HUES64 (cell line): ENCODE results near the gene GALNT17.

Experiments used
- H3K27ac ChIP-seq: 2 replicates; pipeline ENCODE4 v1.7.0; 2013; ENCODE audit warnings: low read depth, low read length, inconsistent platforms
- H3K27me3 ChIP-seq: 2 replicates; pipeline ENCODE4 v1.6.1; 2013; ENCODE audit warnings: mild to moderate bottlenecking, low read length; ENCODE audit not compliant: insufficient read depth
- H3K36me3 ChIP-seq: 2 replicates; pipeline ENCODE4 v1.6.1; 2013; ENCODE audit warnings: mild to moderate bottlenecking, low read length; ENCODE audit not compliant: insufficient read depth
- H3K4me1 ChIP-seq: 2 replicates; pipeline ENCODE4 v1.6.1; 2013; ENCODE audit warnings: mild to moderate bottlenecking, low read length, moderate library complexity; ENCODE audit not compliant: insufficient read depth
- H3K4me3 ChIP-seq: 2 replicates; pipeline ENCODE4 v1.5.1; 2013; ENCODE audit warnings: mild to moderate bottlenecking, low read length, moderate library complexity
- H3K9ac ChIP-seq: 2 replicates; pipeline ENCODE4 v1.6.1; 2013; ENCODE audit warnings: mild to moderate bottlenecking, low read depth, low read length
- H3K9me3 ChIP-seq: 2 replicates; pipeline ENCODE4 v1.6.1; 2013; ENCODE audit warnings: low read depth, low read length; ENCODE audit not compliant: insufficient read depth
- WGBS: fragments of 150-250, 120-280 bp; methylation state at CpG from one replicate; pipeline ENCODE4 v1.1.7; 2013; ENCODE audit warnings: missing lambda C conversion rate; 5-methylcytosine and 5-hydroxymethylcytosine counted together

Gene GALNT17

DNA sequence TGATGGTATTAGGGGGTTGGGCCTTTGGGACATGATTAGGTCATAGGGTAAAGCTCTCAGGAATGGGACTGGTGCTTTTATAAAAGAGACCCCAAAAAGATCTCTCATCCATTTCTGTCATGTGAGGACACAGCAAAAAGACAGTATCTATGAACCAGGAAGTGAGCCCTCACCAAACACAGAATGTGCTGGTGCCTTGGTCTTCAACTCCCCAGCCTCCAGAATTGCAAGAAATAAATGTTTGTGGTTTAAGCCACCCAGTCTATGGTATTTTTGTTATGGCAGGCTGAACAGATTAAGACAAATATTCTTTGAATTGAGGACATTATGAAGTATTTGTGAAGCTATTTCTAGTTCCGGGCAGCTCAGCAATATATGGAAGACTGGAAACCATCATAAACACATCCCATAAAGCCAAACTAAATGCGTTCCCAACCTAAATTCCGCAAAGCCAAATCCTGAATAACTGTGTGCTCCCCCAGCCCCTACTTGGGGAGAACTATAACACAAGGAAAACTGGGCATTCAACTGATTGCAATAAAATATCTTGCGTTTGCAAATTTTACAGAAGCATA is 153.7 kb downstream of the GALNT17 start:
- no peak overlapping the region for H3K9ac ChIP-seq
- 89% methylated on average over 4 of the region's 4 CpGs for WGBS
- peaks cover 25% of the 10 kb centered on the region for H3K4me1 ChIP-seq
- no peak overlapping the region for H3K4me3 ChIP-seq
- no peaks in the 10 kb centered on the region for H3K36me3 ChIP-seq
- H3K27ac ChIP-seq = no peak overlapping the region
- no peaks in the 10 kb centered on the region for H3K9me3 ChIP-seq
- no peaks in the 10 kb centered on the region for H3K27me3 ChIP-seq

DNA sequence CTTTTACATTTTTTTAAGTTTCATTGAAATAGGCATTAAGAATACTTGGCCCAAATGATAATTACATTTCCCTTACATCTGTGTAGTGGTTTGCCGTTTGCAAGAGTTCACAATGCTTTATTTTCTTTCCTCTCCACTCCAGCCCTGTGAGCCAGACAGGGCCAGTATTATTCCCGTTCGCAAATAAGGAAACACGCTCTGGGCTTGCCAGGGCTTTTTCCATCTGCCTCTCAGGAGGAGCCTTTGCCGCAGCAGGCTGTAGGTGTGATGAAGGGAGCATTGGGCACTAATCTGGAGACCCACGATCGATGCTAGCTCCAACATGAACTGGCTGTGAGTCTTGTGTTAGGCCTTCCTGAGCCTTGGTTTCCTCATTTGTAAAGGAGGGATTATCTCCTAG is 154.4 kb downstream of the GALNT17 start:
- WGBS = 89% methylated on average over 7 of the region's 7 CpGs
- no peak overlapping the region for H3K27ac ChIP-seq
- H3K9ac ChIP-seq = no peak overlapping the region
- H3K27me3 ChIP-seq = no peaks in the 10 kb centered on the region
- no peak overlapping the region for H3K4me3 ChIP-seq
- H3K4me1 ChIP-seq = peaks cover 24% of the 10 kb centered on the region
- H3K36me3 ChIP-seq = no peaks in the 10 kb centered on the region
- no peaks in the 10 kb centered on the region for H3K9me3 ChIP-seq

DNA sequence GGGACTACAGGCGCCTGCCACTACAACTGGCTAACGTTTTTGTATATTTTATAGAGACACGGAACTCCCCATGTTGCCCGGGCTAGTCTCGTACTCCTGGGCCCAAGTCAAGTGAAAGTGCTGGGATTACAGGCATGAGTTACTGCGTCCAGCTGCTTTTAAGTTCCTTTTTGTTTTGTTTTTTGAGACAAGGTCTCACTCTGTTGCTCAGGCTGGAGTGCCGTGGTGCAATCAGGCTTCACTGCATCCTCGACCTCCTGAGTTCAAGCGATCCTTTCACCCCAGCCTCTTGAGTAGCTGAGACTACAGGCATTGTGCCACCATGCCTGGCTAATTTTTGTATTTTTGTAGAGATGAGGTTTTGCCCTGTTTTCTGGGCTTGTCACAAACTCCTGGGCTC is 155.0 kb downstream of the GALNT17 start:
- WGBS = 90% methylated on average over 9 of the region's 9 CpGs
- Histone ChIP-seq H3K27ac (no peak overlapping the region), H3K9ac (no peak overlapping the region), H3K36me3 (no peaks in the 10 kb centered on the region), H3K4me1 (peaks cover 22% of the 10 kb centered on the region), H3K4me3 (no peak overlapping the region), H3K9me3 (no peaks in the 10 kb centered on the region), H3K27me3 (no peaks in the 10 kb centered on the region)

DNA sequence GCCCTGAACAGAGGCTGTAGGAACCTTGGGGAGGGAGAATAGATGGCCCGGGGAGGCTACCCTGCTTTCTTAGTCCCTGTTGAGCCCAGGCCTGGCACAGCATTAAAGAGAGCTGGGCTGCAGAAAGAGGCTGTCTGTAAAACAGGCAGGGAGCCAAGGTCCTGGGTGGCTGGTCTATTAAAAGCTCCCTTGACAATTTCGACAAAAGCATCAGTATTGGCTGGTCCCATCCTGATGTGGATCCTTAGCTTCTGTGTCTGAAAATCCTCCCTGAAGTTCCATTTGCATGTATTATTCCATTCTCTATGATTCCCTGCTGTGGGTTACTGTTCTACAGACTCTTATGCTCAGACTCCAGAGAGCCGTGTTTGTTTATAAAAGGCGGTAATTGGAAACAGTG is 158.5 kb downstream of the GALNT17 start:
- no peaks in the 10 kb centered on the region for H3K9me3 ChIP-seq
- H3K9ac ChIP-seq = no peak overlapping the region
- no peaks in the 10 kb centered on the region for H3K36me3 ChIP-seq
- H3K4me1 ChIP-seq = peaks cover 17% of the 10 kb centered on the region
- H3K4me3 ChIP-seq = no peak overlapping the region
- H3K27ac ChIP-seq = no peak overlapping the region
- 88% methylated on average over 4 of the region's 4 CpGs for whole genome bisulfite sequencing
- no peaks in the 10 kb centered on the region for H3K27me3 ChIP-seq

DNA sequence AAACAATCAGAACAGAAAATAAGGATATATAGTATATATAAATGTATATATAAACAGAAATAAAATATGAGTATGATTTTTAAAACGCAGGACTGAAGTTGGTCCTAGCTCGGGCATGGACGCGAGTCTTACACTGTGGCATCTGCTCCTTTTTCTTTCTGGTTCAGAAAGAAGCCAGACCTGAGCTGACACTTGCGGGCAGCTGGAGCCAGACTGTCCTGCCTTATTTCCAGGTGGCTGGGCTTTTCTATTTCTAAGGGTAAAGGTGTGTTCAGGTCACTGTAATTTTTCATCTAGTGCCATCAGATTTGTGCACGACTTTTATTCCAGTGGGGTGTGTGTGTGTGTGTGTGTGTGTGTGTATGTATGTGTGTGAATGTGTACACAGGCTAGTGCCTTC is 166.4 kb downstream of the GALNT17 start:
- Histone ChIP-seq H3K4me1 (peaks cover 7% of the 10 kb centered on the region; the same call in 1 of the 2 replicates), H3K9me3 (no peaks in the 10 kb centered on the region), H3K27ac (no peak overlapping the region), H3K9ac (no peak overlapping the region), H3K4me3 (no peak overlapping the region), H3K36me3 (no peaks in the 10 kb centered on the region), H3K27me3 (no peaks in the 10 kb centered on the region)
- WGBS = 95% methylated on average over 6 of the region's 6 CpGs

DNA sequence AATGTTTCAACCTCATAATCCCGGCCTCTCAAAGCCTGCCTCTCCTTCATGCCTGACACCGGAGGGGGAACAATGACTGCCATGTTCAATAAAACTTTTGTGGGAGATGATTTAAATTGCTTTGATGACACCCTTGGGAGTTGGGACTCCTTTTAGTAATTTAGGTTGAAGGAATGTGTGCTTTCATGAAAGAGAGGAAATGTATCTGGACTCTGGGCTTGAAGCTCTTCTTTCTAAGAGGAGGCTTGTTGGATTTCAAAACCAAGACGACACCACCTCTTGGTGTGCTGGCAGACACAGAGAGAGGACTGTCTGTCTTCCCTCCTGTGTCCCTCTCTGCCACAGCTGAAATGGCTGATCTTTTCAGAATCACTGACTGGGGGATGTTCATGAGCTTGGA is 168.1 kb downstream of the GALNT17 start:
- H3K27me3 ChIP-seq = no peaks in the 10 kb centered on the region
- H3K9ac ChIP-seq = no peak overlapping the region
- H3K4me1 ChIP-seq = peaks cover 18% of the 10 kb centered on the region; the same call in 1 of the 2 replicates
- no peak overlapping the region for H3K4me3 ChIP-seq
- H3K36me3 ChIP-seq = no peaks in the 10 kb centered on the region
- H3K9me3 ChIP-seq = no peaks in the 10 kb centered on the region
- 87% methylated on average over 3 of the region's 3 CpGs for WGBS
- 0 out of 2 replicates have a peak overlapping the region, but pooled peaks have one; percentile 15 for H3K27ac ChIP-seq

DNA sequence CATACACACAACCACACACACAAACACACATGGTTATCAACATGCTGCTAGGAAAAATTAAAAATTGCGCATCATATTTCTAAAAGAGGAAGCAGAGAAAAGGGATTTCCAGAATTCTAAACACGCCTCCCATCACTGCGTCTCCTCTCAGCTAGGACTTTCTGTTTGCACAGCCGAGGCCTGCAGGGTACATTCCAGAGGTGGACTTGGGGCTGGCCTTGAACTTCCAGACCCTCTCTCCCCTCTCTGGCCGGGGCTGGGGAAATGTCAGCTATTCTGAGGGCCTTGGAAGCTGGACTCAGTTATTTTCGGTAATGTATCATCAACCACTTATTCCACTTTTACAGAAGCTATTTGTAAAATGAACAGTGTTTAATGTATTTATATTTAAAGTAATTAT is 168.7 kb downstream of the GALNT17 start:
- H3K27me3 ChIP-seq = no peaks in the 10 kb centered on the region
- no peaks in the 10 kb centered on the region for H3K9me3 ChIP-seq
- H3K9ac ChIP-seq = no peak overlapping the region
- no peaks in the 10 kb centered on the region for H3K36me3 ChIP-seq
- no peak overlapping the region for H3K4me3 ChIP-seq
- WGBS = 92% methylated on average over 5 of the region's 6 CpGs
- no peak overlapping the region for H3K27ac ChIP-seq
- H3K4me1 ChIP-seq = peaks cover 18% of the 10 kb centered on the region; the same call in 1 of the 2 replicates

DNA sequence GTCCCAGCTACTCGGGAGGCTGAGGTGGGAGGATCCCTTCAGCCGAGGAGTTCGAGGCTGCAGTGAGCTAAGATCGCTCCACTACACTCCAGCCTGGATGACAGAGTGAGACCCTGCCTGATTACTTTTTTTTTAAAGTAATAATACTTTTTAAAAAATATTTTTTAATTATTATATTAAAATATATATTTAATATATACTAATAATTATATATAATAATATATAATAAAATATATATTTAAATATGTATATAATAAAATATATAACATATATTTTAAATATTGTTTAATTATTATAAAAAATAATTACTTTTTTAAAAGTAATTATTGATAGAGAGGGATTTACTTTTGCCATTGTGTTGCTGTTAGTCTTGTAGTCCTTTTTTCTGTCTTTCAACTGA is 169.2 kb downstream of the GALNT17 start:
- Histone ChIP-seq H3K9me3 (no peaks in the 10 kb centered on the region), H3K36me3 (no peaks in the 10 kb centered on the region), H3K27me3 (no peaks in the 10 kb centered on the region), H3K9ac (no peak overlapping the region), H3K27ac (no peak overlapping the region), H3K4me3 (no peak overlapping the region), H3K4me1 (peaks cover 18% of the 10 kb centered on the region; the same call in 1 of the 2 replicates)
- WGBS = 92% methylated on average over 4 of the region's 4 CpGs

DNA sequence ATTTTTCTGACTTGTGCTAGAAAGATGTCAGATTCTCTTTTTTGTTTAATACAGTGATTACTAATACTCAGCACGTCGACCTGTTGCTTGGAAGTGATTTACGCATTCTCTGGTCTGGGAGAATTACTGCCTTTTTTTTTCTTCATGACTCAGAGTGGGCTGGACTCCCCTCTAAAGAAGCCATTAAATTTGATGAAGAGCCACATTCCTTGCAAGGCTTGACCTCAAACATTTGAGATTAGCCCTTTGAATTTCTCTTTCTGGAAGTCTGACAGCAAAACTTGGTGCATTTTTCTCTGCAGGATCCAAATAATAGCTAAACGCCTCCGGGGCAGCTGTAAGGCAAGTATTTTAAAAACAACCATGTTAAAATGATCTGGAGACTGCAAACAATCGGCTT is 171.6 kb downstream of the GALNT17 start:
- Histone ChIP-seq H3K27ac (peak overlapping the region; percentile 42; the same call in 1 of the 2 replicates), H3K9ac (no peak overlapping the region), H3K4me1 (peaks cover 30% of the 10 kb centered on the region), H3K36me3 (no peaks in the 10 kb centered on the region), H3K9me3 (no peaks in the 10 kb centered on the region), H3K4me3 (no peak overlapping the region), H3K27me3 (no peaks in the 10 kb centered on the region)
- 47% methylated on average over 6 of the region's 6 CpGs for WGBS

DNA sequence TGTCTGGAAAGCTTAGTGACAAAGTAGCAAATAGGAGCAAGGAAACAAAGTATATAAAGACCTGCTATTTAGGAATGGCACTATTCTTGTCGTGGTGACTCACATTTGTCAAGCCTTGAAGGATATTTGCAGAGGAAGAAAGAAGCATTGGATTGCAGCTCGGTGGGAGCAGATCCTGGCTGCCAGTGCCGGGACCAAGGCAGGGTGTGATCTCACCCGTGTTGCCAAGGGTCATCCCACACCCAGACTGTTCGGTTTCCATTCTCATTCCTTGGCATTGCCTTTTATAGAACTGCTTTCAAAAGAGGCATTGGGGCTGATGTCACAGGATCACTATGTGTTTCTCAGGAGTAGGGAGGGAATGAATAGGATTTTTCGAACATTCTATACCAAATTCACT is 176.2 kb downstream of the GALNT17 start:
- H3K27ac ChIP-seq = peak overlapping the region; percentile 26

DNA sequence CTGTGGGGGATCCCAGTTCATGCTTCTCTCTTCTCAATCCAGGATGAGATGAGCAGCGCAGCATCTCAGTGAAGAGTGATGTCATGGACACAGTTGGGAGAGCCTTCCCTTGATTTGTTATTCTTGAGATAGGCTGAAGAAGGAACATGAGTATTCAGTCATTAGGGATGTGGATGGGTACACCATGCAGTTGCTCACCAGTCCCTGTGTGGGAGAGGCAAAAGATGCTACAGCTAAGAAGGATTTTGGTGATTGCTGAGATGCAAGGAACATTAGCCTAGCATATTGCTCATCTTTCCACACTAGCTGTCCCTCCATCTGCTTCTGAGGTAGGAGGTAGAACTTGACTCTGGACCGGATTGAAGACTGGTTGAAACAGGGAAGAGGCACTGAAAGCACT is 179.6 kb downstream of the GALNT17 start:
- Histone ChIP-seq H3K9ac (no peak overlapping the region), H3K4me1 (peaks cover 30% of the 10 kb centered on the region), H3K27ac (no peak overlapping the region), H3K4me3 (no peak overlapping the region), H3K36me3 (peaks cover 10% of the 10 kb centered on the region; the same call in 1 of the 2 replicates), H3K9me3 (peaks cover 13% of the 10 kb centered on the region), H3K27me3 (no peaks in the 10 kb centered on the region)
- whole genome bisulfite sequencing = 73% methylated on average over 2 of the region's 2 CpGs

More for the DNA sequence above, 176.2 kb downstream of the GALNT17 start:
- Histone ChIP-seq H3K4me3 (no peak overlapping the region), H3K36me3 (no peaks in the 10 kb centered on the region), H3K4me1 (peaks cover 31% of the 10 kb centered on the region), H3K9me3 (peaks cover 2% of the 10 kb centered on the region; the same call in 1 of the 2 replicates), H3K9ac (peak overlapping the region; percentile 0; the same call in 1 of the 2 replicates), H3K27me3 (no peaks in the 10 kb centered on the region)
- 54% methylated on average over 5 of the region's 6 CpGs for WGBS
